Neural progenitor cell (in vitro differentiated cells): ENCODE results near the gene TRAM2. TPM values are rescaled to one million over a fixed set of nuclear protein-coding genes. Genes with fewer than 3 reads are reported as not detected.

Experiments used
- DNase-seq: peaks from one replicate; pipeline ENCODE4 v3.0.0-alpha.2; 2016; ENCODE audit warnings: low spot score
- H2AFZ ChIP-seq: fragments of 200-600 bp; sonication (generic); replicated peaks from 2 replicates; pipeline ENCODE4 v1.6.1; 2016; ENCODE audit warnings: antibody characterized with exemption
- H3F3A ChIP-seq: fragments of 200-600 bp; sonication (generic); 2 replicates; pipeline ENCODE4 v1.6.1; 2016; ENCODE audit warnings: antibody characterized with exemption, low read depth
- H3K27ac ChIP-seq: fragments of 200-600 bp; sonication (generic); 2 replicates; pipeline ENCODE4 v1.5.1; 2016; ENCODE audit warnings: mild to moderate bottlenecking
- H3K27me3 ChIP-seq: fragments of 200-600 bp; sonication (generic); 2 replicates; pipeline ENCODE4 v1.6.1; 2016; ENCODE audit warnings: mild to moderate bottlenecking, moderate library complexity
- H3K36me3 ChIP-seq: fragments of 200-600 bp; sonication (generic); 2 replicates; pipeline ENCODE4 v1.5.1; 2016
- H3K4me1 ChIP-seq: fragments of 200-600 bp; sonication (generic); 2 replicates; pipeline ENCODE4 v1.6.1; 2016; ENCODE audit warnings: mixed run types
- H3K4me2 ChIP-seq: fragments of 200-600 bp; sonication (generic); 2 replicates; pipeline ENCODE4 v1.6.1; 2016
- H3K4me3 ChIP-seq: fragments of 200-600 bp; sonication (generic); 2 replicates; pipeline ENCODE4 v1.5.1; 2016
- H3K79me2 ChIP-seq: fragments of 200-600 bp; sonication (generic); 2 replicates; pipeline ENCODE4 v1.6.1; 2016; ENCODE audit warnings: low read depth
- H3K9ac ChIP-seq: fragments of 200-600 bp; sonication (generic); 2 replicates; pipeline ENCODE4 v1.6.1; 2016
- H3K9me3 ChIP-seq: fragments of 200-600 bp; sonication (generic); 2 replicates; pipeline ENCODE4 v1.5.1; 2016; ENCODE audit warnings: low read depth
- H4K20me1 ChIP-seq: fragments of 200-600 bp; sonication (generic); 2 replicates; pipeline ENCODE4 v1.6.1; 2016; ENCODE audit warnings: low read depth
- H3K27ac Mint-ChIP-seq: 3 replicates; pipeline ENCODE4 v1.8.0; 2021; ENCODE audit warnings: mixed read lengths
- H3K27me3 Mint-ChIP-seq: 2 replicates; pipeline ENCODE4 v1.8.0; 2022; ENCODE audit warnings: low read depth, mild to moderate bottlenecking, inconsistent platforms, moderate library complexity, mixed read lengths; ENCODE audit not compliant: insufficient read depth
- H3K36me3 Mint-ChIP-seq: 3 replicates; pipeline ENCODE4 v1.8.0; 2021; ENCODE audit warnings: mixed read lengths
- H3K4me1 Mint-ChIP-seq: 3 replicates; pipeline ENCODE4 v1.8.0; 2021; ENCODE audit warnings: mixed read lengths
- H3K4me3 Mint-ChIP-seq: 3 replicates; pipeline ENCODE4 v1.8.0; 2021; ENCODE audit warnings: mild to moderate bottlenecking, moderate library complexity, mixed read lengths
- H3K9me3 Mint-ChIP-seq: 3 replicates; pipeline ENCODE4 v1.8.0; 2020; ENCODE audit warnings: mixed read lengths
- EZH2 ChIP-seq: fragments of 200-600 bp; sonication (generic); IDR thresholded peaks from 2 replicates; pipeline ENCODE4 v1.6.1; 2017; ENCODE audit warnings: antibody characterized with exemption, mild to moderate bottlenecking, moderate library complexity
- EZH2phosphoT487 ChIP-seq: fragments of 200-600 bp; sonication (generic); IDR thresholded peaks from 2 replicates; pipeline ENCODE4 v1.6.1; 2017; ENCODE audit warnings: antibody characterized with exemption
- total RNA-seq: library from RNA; depleted of rRNA; stranded (reverse); fragments of >200 nt; gene quantifications from 2 replicates; pipeline ENCODE4 v1.2.3, GENCODE V29; 2015; ENCODE audit warnings: low replicate concordance
- TF ChIP-seq, protein P1 (sequence below): fragments of 200-600 bp; sonication (generic); IDR thresholded peaks from 2 replicates; pipeline ENCODE4 v1.5.1; 2017; ENCODE audit warnings: antibody characterized with exemption, mild to moderate bottlenecking

Gene TRAM2
- total RNA-seq, 1 donor from 2014 or later, result 12.3 TPM

DNA sequence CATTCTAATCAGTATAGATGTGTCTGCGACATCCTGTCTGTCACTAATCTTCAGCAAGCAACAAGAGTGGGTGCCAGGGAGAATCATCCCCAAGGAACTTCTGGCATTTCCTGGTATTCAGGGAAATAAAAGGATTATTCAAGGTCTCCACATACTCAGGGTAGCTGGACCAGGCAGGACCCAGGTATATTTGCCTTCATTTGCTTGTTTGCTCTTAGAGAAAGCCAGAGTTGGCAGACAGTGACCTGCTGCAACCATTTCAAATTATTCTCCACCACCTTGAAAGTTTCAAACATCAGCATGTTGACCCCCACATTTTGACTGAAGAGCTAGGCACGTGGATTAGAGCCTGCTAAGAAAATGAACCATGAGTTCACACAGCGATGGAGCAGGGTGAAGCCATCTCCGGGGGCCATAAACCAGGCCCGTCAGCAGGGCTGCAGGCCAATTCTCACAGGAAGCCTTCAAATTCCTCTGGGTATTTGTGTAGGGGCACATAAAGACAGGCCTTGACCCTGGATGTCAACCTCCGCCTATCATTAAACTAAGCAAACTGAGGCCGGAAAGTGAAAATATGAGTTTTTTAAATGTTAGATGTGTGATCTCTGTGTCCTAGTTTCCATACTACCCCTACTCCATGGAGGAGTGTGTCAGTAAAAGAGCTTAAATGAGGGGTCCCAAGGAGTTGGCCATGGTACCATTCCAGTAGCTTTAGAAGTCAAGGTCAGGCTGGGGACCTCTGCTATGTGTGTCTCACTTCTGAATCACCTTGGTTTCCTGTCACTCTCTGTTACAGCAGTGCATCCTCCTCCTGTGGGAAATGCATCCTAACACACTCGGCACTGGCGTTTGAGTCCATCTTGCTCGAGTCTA lies 32.9 kb downstream of the TRAM2 start:
- Mint-ChIP-seq H3K27ac (peak overlapping the region; percentile 21), H3K27me3 (no peaks in the 10 kb centered on the region), H3K4me3 (no peak overlapping the region), H3K36me3 (peaks cover 12% of the 10 kb centered on the region), H3K4me1 (peaks cover 60% of the 10 kb centered on the region), H3K9me3 (no peaks in the 10 kb centered on the region)
- no peak overlapping the region for H3K9ac ChIP-seq
- H3K9me3 ChIP-seq, result no peaks in the 10 kb centered on the region
- peaks cover 44% of the 10 kb centered on the region for H3K79me2 ChIP-seq
- peaks cover 3% of the 10 kb centered on the region for H3K4me1 ChIP-seq
- H3K4me3 ChIP-seq, result no peak overlapping the region
- H3F3A ChIP-seq, result no peaks in the 10 kb centered on the region
- no peak for DNase-seq
- no peak overlapping the region for H2AFZ ChIP-seq
- no peaks in the 10 kb centered on the region for H3K27me3 ChIP-seq
- peaks cover 22% of the 10 kb centered on the region for H4K20me1 ChIP-seq
- H3K36me3 ChIP-seq, result no peaks in the 10 kb centered on the region
- no peak overlapping the region for H3K4me2 ChIP-seq
- H3K27ac ChIP-seq, result no peak overlapping the region
- TF ChIP-seq, protein P1, sequence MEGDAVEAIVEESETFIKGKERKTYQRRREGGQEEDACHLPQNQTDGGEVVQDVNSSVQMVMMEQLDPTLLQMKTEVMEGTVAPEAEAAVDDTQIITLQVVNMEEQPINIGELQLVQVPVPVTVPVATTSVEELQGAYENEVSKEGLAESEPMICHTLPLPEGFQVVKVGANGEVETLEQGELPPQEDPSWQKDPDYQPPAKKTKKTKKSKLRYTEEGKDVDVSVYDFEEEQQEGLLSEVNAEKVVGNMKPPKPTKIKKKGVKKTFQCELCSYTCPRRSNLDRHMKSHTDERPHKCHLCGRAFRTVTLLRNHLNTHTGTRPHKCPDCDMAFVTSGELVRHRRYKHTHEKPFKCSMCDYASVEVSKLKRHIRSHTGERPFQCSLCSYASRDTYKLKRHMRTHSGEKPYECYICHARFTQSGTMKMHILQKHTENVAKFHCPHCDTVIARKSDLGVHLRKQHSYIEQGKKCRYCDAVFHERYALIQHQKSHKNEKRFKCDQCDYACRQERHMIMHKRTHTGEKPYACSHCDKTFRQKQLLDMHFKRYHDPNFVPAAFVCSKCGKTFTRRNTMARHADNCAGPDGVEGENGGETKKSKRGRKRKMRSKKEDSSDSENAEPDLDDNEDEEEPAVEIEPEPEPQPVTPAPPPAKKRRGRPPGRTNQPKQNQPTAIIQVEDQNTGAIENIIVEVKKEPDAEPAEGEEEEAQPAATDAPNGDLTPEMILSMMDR, result no peak
- no peak for TF ChIP-seq EZH2
- TF ChIP-seq EZH2phosphoT487, result no peak

DNA sequence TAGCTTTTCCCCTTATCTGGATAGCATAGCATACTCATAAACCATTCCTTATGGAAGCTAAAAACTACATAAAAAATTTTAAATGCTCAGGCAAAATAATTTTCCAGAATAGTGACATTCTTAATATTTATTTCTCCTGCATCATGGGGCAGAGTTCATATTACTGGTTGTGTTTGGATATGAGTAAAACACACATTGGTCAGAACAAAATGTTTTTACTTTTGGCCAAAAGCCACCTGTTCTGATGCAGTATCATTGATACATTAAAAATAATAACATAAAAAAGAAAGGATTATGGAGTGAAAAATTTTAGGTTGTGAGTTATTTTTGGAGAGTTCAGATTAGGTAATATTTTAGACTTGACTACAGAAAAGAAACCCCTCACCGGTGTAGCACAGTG lies 33.6 kb downstream of the TRAM2 start:
- H3K9me3 ChIP-seq, result no peaks in the 10 kb centered on the region
- no peak overlapping the region for H3K4me2 ChIP-seq
- H3K9ac ChIP-seq, result no peak overlapping the region
- H3K4me1 ChIP-seq, result peaks cover 3% of the 10 kb centered on the region
- peaks cover 22% of the 10 kb centered on the region for H4K20me1 ChIP-seq
- no peak overlapping the region for H3K4me3 ChIP-seq
- H3K4me3 Mint-ChIP-seq, result no peak overlapping the region
- H3K36me3 Mint-ChIP-seq, result peaks cover 11% of the 10 kb centered on the region
- H3K27me3 Mint-ChIP-seq, result peaks cover 1% of the 10 kb centered on the region
- H3K27me3 ChIP-seq, result no peaks in the 10 kb centered on the region
- no peak for DNase-seq
- H3K27ac Mint-ChIP-seq, result no peak overlapping the region
- H3K9me3 Mint-ChIP-seq, result no peaks in the 10 kb centered on the region
- no peak overlapping the region for H3K27ac ChIP-seq
- no peak overlapping the region for H2AFZ ChIP-seq
- TF ChIP-seq, protein P1, result no peak
- TF ChIP-seq EZH2phosphoT487 (no peak), EZH2 (no peak)
- H3K36me3 ChIP-seq, result no peaks in the 10 kb centered on the region
- peaks cover 58% of the 10 kb centered on the region for H3K4me1 Mint-ChIP-seq
- H3K79me2 ChIP-seq, result peaks cover 37% of the 10 kb centered on the region
- H3F3A ChIP-seq, result no peaks in the 10 kb centered on the region

DNA sequence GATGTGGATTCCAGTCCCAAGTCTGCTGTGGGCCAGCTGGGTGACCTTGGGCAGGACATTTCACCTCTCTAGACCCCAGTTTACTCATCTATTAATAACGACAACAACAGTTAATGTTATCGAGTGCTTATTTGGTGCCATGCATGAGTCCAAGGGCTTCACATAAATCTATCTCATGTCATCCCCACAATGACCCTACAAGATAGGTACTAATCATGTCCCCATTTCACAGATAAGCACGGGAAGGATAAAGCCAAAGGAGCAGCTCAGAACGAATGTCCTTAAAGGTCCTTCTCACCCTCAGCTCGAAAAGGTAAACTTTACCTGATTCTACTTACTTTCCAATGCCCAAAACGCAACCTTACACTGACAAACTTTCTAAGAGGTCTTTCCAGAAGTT lies 35.7 kb downstream of the TRAM2 start:
- H3K36me3 ChIP-seq, result no peaks in the 10 kb centered on the region
- no peak overlapping the region for H3K4me3 ChIP-seq
- H3K27ac ChIP-seq, result no peak overlapping the region
- H3K79me2 ChIP-seq, result peaks cover 18% of the 10 kb centered on the region
- H3K9me3 ChIP-seq, result no peaks in the 10 kb centered on the region
- peaks cover 10% of the 10 kb centered on the region for H3K36me3 Mint-ChIP-seq
- H3K4me1 Mint-ChIP-seq, result peaks cover 47% of the 10 kb centered on the region
- H3F3A ChIP-seq, result no peaks in the 10 kb centered on the region
- DNase-seq, result no peak
- no peak overlapping the region for H3K27ac Mint-ChIP-seq
- H3K4me1 ChIP-seq, result peaks cover 9% of the 10 kb centered on the region
- H3K27me3 Mint-ChIP-seq, result peaks cover 2% of the 10 kb centered on the region
- H3K4me2 ChIP-seq, result no peak overlapping the region
- H3K4me3 Mint-ChIP-seq, result no peak overlapping the region
- TF ChIP-seq EZH2phosphoT487 (no peak), EZH2 (no peak)
- TF ChIP-seq, protein P1, result no peak
- H4K20me1 ChIP-seq, result peaks cover 19% of the 10 kb centered on the region
- no peaks in the 10 kb centered on the region for H3K9me3 Mint-ChIP-seq
- H3K27me3 ChIP-seq, result no peaks in the 10 kb centered on the region
- no peak overlapping the region for H3K9ac ChIP-seq
- no peak overlapping the region for H2AFZ ChIP-seq
